ENCODE results near the gene SERPINB6. TPM values are rescaled to one million over a fixed set of nuclear protein-coding genes. Genes with fewer than 3 reads are reported as not detected.
"Not testable (repeated sequence)": the region's sequence is repeated elsewhere in the genome, so short reads cannot be mapped to it uniquely, and the experiment has no call there.

SERPINB6 gene
- total RNA-seq, 1 donor from 2014 or later: 186 TPM

GRCh38 chr6:2911171-2911570 lies 60.2 kb downstream of the SERPINB6 start:
- H3K27me3 Mint-ChIP-seq (ENCODE audit: unreplicated experiment): peaks cover 6% of the 10 kb centered on the region
- H3K4me1 Mint-ChIP-seq (ENCODE audit: unreplicated experiment): peaks cover 20% of the 10 kb centered on the region

DNA sequence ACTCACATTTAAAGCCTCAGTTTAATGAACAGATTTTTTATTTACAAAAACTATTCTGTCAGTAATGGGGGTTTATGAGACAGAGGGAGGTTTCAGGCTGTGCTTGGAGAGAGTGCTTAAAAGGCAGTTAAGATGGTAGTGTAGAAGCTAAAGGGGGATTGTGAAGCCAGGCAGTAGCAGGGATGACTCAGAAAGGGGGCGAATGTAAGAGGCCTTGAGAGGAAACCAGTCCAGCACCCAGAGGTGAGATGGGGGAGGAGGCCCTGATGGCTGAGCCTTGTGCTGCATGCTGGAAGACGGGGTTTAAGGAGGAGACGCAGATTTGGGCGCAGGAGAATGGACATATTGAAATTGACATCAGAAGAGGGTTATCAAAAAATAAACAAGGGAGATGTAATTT lies 61.6 kb downstream of the SERPINB6 start:
- peaks cover 7% of the 10 kb centered on the region for H3K36me3 Mint-ChIP-seq (ENCODE audit: low read depth, unreplicated experiment)
- DNase-seq (ENCODE audit: low spot score): no peak
- H3K4me1 Mint-ChIP-seq (ENCODE audit: unreplicated experiment): peaks cover 20% of the 10 kb centered on the region
- no peaks in the 10 kb centered on the region for H3K9me3 Mint-ChIP-seq (ENCODE audit: unreplicated experiment)
- TF ChIP-seq CTCF (IDR thresholded peaks at IDR 0.05; ENCODE audit: unreplicated experiment): no peak
- H3K4me3 Mint-ChIP-seq (ENCODE audit: unreplicated experiment): no peak overlapping the region
- H3K27me3 Mint-ChIP-seq (ENCODE audit: unreplicated experiment): peaks cover 6% of the 10 kb centered on the region
- H3K27ac Mint-ChIP-seq (ENCODE audit: unreplicated experiment): no peak overlapping the region

More at GRCh38 chr6:2911171-2911570, 60.2 kb downstream of the SERPINB6 start:
- H3K9me3 Mint-ChIP-seq (ENCODE audit: unreplicated experiment): no peaks in the 10 kb centered on the region
- H3K27ac Mint-ChIP-seq (ENCODE audit: unreplicated experiment): no peak overlapping the region
- no peak for TF ChIP-seq CTCF (IDR thresholded peaks at IDR 0.05; ENCODE audit: unreplicated experiment)
- DNase-seq (ENCODE audit: low spot score): no peak
- no peak overlapping the region for H3K4me3 Mint-ChIP-seq (ENCODE audit: unreplicated experiment)
- peaks cover 7% of the 10 kb centered on the region for H3K36me3 Mint-ChIP-seq (ENCODE audit: low read depth, unreplicated experiment)

DNA sequence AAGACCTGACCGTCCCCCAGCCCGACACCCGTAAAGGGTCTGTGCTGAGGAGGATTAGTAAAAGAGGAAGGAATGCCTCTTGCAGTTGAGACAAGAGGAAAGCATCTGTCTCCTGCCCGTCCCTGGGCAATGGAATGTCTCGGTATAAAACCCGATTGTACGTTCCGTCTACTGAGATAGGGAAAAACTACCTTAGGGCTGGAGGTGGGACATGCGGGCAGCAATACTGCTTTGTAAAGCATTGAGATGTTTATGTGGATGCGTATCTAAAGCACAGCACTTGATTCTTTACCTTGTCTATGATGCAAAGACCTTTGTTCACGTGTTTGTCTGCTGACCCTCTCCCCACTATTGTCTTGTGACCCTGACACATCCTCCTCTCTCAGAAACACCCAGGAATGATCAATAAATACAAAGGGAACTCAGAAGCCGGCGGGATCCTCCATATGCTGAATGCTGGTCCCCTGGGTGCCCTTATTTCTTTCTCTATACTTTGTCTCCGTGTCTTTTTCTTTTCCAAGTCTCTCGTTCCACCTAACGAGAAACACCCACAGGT lies 62.2 kb downstream of the SERPINB6 start:
- H3K9me3 Mint-ChIP-seq (ENCODE audit: unreplicated experiment); DNase-seq (ENCODE audit: low spot score); H3K27me3 Mint-ChIP-seq (ENCODE audit: unreplicated experiment); H3K27ac Mint-ChIP-seq (ENCODE audit: unreplicated experiment); H3K36me3 Mint-ChIP-seq (ENCODE audit: low read depth, unreplicated experiment); H3K4me3 Mint-ChIP-seq (ENCODE audit: unreplicated experiment): not testable (repeated sequence)
- H3K4me1 Mint-ChIP-seq (ENCODE audit: unreplicated experiment): peaks cover 22% of the 10 kb centered on the region

- peaks cover 22% of the 10 kb centered on the region for H3K4me1 Mint-ChIP-seq (ENCODE audit: unreplicated experiment)
- H3K36me3 Mint-ChIP-seq (ENCODE audit: low read depth, unreplicated experiment); H3K9me3 Mint-ChIP-seq (ENCODE audit: unreplicated experiment); H3K4me3 Mint-ChIP-seq (ENCODE audit: unreplicated experiment); DNase-seq (ENCODE audit: low spot score); H3K27ac Mint-ChIP-seq (ENCODE audit: unreplicated experiment); H3K27me3 Mint-ChIP-seq (ENCODE audit: unreplicated experiment): not testable (repeated sequence)
Measured at GRCh38 chr6:2908516-2908915, 62.9 kb downstream of the SERPINB6 start.

DNA sequence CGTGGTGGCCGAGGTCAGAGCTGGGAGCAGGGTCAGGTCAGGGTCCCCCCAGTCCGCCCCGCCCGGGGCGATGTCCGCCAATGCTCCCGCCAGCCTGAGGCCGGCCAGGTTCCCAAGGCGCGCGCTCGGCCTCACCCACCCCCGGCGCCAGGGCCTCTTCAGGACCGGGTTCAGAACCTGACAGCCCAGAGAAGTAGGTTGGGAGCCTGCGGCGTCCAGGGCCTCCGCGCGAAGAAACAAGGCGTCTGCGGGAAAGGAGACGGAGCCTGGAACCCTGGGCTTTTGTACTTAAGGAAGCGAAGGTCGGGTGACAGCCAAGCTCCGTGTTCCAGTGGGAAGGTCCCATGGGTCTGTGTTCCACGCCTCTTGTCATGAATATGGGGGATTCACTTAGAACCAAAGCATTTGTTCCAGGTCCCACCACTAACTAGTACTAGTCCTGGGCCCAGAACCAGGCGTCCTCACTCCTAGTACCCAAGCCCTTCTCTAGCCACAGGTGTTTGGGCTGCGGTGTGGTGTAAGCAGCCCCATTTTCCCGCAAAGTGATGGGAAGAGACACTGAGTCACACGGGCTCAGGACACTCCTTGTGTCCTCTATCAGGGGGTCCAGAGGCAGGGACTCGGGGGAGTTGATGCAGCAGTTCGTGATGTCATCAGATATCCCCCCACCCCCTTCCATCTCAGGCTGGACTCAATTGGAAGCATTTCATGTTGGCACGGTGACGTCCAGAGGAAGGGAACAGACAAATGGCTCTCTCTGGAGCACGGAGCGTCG lies 67.8 kb downstream of the SERPINB6 start:
- Mint-ChIP-seq H3K4me1 (ENCODE audit: unreplicated experiment) (peaks cover 35% of the 10 kb centered on the region), H3K36me3 (ENCODE audit: low read depth, unreplicated experiment) (peaks cover 35% of the 10 kb centered on the region), H3K27me3 (ENCODE audit: unreplicated experiment) (peaks cover 13% of the 10 kb centered on the region)
- H3K4me3 Mint-ChIP-seq (ENCODE audit: unreplicated experiment); DNase-seq (ENCODE audit: low spot score); H3K9me3 Mint-ChIP-seq (ENCODE audit: unreplicated experiment); H3K27ac Mint-ChIP-seq (ENCODE audit: unreplicated experiment): not testable (repeated sequence)

GRCh38 chr6:2901645-2902502 lies 69.5 kb downstream of the SERPINB6 start:
- not testable (repeated sequence) for DNase-seq (ENCODE audit: low spot score); H3K9me3 Mint-ChIP-seq (ENCODE audit: unreplicated experiment); H3K27me3 Mint-ChIP-seq (ENCODE audit: unreplicated experiment); H3K27ac Mint-ChIP-seq (ENCODE audit: unreplicated experiment)
- H3K4me3 Mint-ChIP-seq (ENCODE audit: unreplicated experiment): peak overlapping the region; percentile 95
- H3K4me1 Mint-ChIP-seq (ENCODE audit: unreplicated experiment): peaks cover 26% of the 10 kb centered on the region
- H3K36me3 Mint-ChIP-seq (ENCODE audit: low read depth, unreplicated experiment): peaks cover 29% of the 10 kb centered on the region
